MG63 (cell line): ENCODE measurements around the gene LRRC26. TPM values are rescaled to one million over a fixed set of nuclear protein-coding genes. Genes with fewer than 3 reads are reported as not detected.

Experiments
- DNase-seq: peaks from one replicate; pipeline ENCODE4 v3.0.0-alpha.2; 2020
- H3K27me3 ChIP-seq: fragments of 250-450 bp; sonication (Bioruptor Pico); 2 replicates; pipeline ENCODE4 v1.5.1; 2020; ENCODE audit warnings: mild to moderate bottlenecking, moderate library complexity
- H3K36me3 ChIP-seq: fragments of 250-450 bp; sonication (Bioruptor Pico); 2 replicates; pipeline ENCODE4 v1.5.1; 2020; ENCODE audit warnings: mild to moderate bottlenecking, moderate library complexity
- H3K4me3 ChIP-seq: fragments of 250-450 bp; sonication (Bioruptor Pico); 2 replicates; pipeline ENCODE4 v1.5.1; 2020; ENCODE audit warnings: mild to moderate bottlenecking, moderate library complexity
- H3K9me3 ChIP-seq: fragments of 250-450 bp; sonication (Bioruptor Pico); 2 replicates; pipeline ENCODE4 v1.5.1; 2020; ENCODE audit warnings: mild to moderate bottlenecking, moderate library complexity
- total RNA-seq: library from RNA; depleted of rRNA; stranded (reverse); fragments of >200 nt; shearing (Covaris generic); gene quantifications from 2 replicates; pipeline ENCODE4 v1.2.3, GENCODE V29; 2014; ENCODE audit warnings: low replicate concordance

Gene LRRC26
- total RNA-seq, 1 experiment from 2014 or later = not detected

- H3K27me3 ChIP-seq = no peaks in the 10 kb centered on the region
- H3K36me3 ChIP-seq = peaks cover 2% of the 10 kb centered on the region
- H3K9me3 ChIP-seq = no peaks in the 10 kb centered on the region
- DNase-seq = peak; percentile 25
- H3K4me3 ChIP-seq = no peak overlapping the region
Measured at GRCh38 chr9:137176302-137177182, 6.7 kb upstream of the LRRC26 start.

GRCh38 chr9:137175345-137175961, 5.6 kb upstream of the LRRC26 start:
- Histone ChIP-seq H3K36me3 (peaks cover 2% of the 10 kb centered on the region), H3K9me3 (no peaks in the 10 kb centered on the region), H3K4me3 (no peak overlapping the region), H3K27me3 (no peaks in the 10 kb centered on the region)
- DNase-seq = no peak

- no peaks in the 10 kb centered on the region for H3K27me3 ChIP-seq
- H3K36me3 ChIP-seq = peaks cover 2% of the 10 kb centered on the region; the same call in 1 of the 2 replicates
- no peak for DNase-seq
- no peak overlapping the region for H3K4me3 ChIP-seq
- no peaks in the 10 kb centered on the region for H3K9me3 ChIP-seq
Measured at GRCh38 chr9:137174722-137175293, 5.0 kb upstream of the LRRC26 start.

GRCh38 chr9:137173796-137174664, 4.2 kb upstream of the LRRC26 start:
- no peak for DNase-seq
- Histone ChIP-seq H3K27me3 (peaks cover 2% of the 10 kb centered on the region; the same call in 1 of the 2 replicates), H3K36me3 (peaks cover 2% of the 10 kb centered on the region; the same call in 1 of the 2 replicates), H3K4me3 (no peak overlapping the region), H3K9me3 (no peaks in the 10 kb centered on the region)

GRCh38 chr9:137172901-137173795, 3.3 kb upstream of the LRRC26 start:
- no peaks in the 10 kb centered on the region for H3K36me3 ChIP-seq
- H3K9me3 ChIP-seq = no peaks in the 10 kb centered on the region
- no peak overlapping the region for H3K4me3 ChIP-seq
- peaks cover 7% of the 10 kb centered on the region for H3K27me3 ChIP-seq
- DNase-seq = no peak

- Histone ChIP-seq H3K4me3 (no peak overlapping the region), H3K27me3 (peaks cover 24% of the 10 kb centered on the region), H3K9me3 (no peaks in the 10 kb centered on the region), H3K36me3 (no peaks in the 10 kb centered on the region)
- DNase-seq = no peak
Measured at GRCh38 chr9:137171149-137171900, 1.5 kb upstream of the LRRC26 start.

- Histone ChIP-seq H3K36me3 (no peaks in the 10 kb centered on the region), H3K9me3 (no peaks in the 10 kb centered on the region), H3K4me3 (no peak overlapping the region), H3K27me3 (peaks cover 26% of the 10 kb centered on the region)
- DNase-seq = no peak
Measured at GRCh38 chr9:137170486-137171148, 766 bp upstream of the LRRC26 start.

GRCh38 chr9:137168904-137169856, 671 bp downstream of the LRRC26 start:
- Histone ChIP-seq H3K36me3 (no peaks in the 10 kb centered on the region), H3K4me3 (no peak overlapping the region; the same call in 1 of the 2 replicates), H3K27me3 (peaks cover 26% of the 10 kb centered on the region), H3K9me3 (no peaks in the 10 kb centered on the region)
- DNase-seq = peak; percentile 56

GRCh38 chr9:137168573-137168903, 1.3 kb downstream of the LRRC26 start:
- no peak for DNase-seq
- no peak overlapping the region; the same call in 1 of the 2 replicates for H3K4me3 ChIP-seq
- H3K9me3 ChIP-seq = no peaks in the 10 kb centered on the region
- no peaks in the 10 kb centered on the region for H3K36me3 ChIP-seq
- H3K27me3 ChIP-seq = peaks cover 32% of the 10 kb centered on the region

GRCh38 chr9:137167747-137168572, 1.9 kb downstream of the LRRC26 start:
- DNase-seq = peak; percentile 34

GRCh38 chr9:137167277-137167746, 2.5 kb downstream of the LRRC26 start:
- Histone ChIP-seq H3K36me3 (no peaks in the 10 kb centered on the region), H3K9me3 (no peaks in the 10 kb centered on the region), H3K27me3 (peaks cover 44% of the 10 kb centered on the region), H3K4me3 (no peak overlapping the region)
- no peak for DNase-seq

More at GRCh38 chr9:137167747-137168572, 1.9 kb downstream of the LRRC26 start:
- Histone ChIP-seq H3K9me3 (no peaks in the 10 kb centered on the region), H3K4me3 (no peak overlapping the region), H3K27me3 (peaks cover 37% of the 10 kb centered on the region), H3K36me3 (no peaks in the 10 kb centered on the region)

GRCh38 chr9:137166380-137167229, 3.2 kb downstream of the LRRC26 start:
- no peaks in the 10 kb centered on the region for H3K9me3 ChIP-seq
- no peak for DNase-seq
- H3K36me3 ChIP-seq = no peaks in the 10 kb centered on the region
- peaks cover 49% of the 10 kb centered on the region for H3K27me3 ChIP-seq
- no peak overlapping the region for H3K4me3 ChIP-seq
